Islet precursor cell (in vitro differentiated cells): Measurements from ENCODE around the gene TMEM179.
"Not testable (repeated sequence)": the region's sequence is repeated elsewhere in the genome, so short reads cannot be mapped to it uniquely, and the experiment has no call there.

Experiments used
- DNase-seq: peaks from one replicate; pipeline ENCODE4 v3.0.0-alpha.2; 2018

The TMEM179 gene

DNA sequence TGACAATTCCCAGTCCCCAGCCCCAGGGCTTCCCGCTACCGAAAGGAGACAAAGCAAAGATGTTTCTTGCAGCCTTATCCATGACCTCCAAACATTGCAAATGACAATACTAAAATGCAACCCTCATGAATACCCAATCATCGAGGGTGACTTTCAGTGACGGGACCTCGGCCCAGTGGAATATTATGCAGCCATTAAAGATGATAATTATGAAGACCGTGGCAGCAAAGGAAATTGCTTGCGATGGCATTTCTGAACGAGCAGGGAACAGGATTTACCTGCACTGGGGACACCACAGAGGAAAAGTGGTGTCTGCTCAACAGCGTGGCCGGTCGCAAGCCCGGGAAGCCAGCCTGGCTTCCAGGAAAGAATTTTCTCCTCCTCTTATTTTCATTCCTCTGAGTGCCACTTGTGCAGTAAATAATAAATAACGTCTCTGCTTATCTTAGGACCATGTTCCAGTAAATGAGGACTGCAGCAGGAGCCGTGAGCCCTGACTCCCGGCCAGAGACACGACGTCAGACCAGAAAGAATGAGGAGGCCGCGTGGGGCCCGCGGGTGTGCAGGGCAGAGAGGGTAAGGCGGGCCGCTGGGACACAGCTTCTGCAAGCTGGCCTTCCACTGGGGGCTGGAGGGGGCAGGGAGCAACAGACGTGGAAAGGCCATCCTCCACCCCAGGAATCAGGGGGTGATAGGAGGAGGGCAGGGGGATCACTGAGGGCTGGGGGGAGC is 18.4 kb downstream of the TMEM179 start:
- no peak for DNase-seq

DNA sequence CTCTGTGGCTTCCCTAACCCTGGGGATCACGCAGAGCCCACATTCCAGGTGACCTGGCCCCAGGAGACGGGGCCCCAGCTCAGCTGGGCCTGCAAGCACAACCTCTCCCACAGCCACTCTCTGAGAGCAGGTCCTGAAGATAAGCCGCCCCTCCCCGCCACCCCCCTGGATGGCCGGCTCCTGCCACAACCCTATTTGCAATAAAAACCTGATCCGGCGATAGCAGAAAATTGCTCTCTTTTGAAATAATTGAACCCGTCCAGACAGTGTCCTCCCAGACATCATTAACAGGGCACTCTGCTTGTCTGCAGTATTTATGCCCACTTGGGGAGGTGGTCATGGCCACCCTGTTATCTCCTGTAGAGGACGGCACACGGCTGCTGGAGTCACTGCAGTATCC is 20.0 kb downstream of the TMEM179 start:
- no peak for DNase-seq

DNA sequence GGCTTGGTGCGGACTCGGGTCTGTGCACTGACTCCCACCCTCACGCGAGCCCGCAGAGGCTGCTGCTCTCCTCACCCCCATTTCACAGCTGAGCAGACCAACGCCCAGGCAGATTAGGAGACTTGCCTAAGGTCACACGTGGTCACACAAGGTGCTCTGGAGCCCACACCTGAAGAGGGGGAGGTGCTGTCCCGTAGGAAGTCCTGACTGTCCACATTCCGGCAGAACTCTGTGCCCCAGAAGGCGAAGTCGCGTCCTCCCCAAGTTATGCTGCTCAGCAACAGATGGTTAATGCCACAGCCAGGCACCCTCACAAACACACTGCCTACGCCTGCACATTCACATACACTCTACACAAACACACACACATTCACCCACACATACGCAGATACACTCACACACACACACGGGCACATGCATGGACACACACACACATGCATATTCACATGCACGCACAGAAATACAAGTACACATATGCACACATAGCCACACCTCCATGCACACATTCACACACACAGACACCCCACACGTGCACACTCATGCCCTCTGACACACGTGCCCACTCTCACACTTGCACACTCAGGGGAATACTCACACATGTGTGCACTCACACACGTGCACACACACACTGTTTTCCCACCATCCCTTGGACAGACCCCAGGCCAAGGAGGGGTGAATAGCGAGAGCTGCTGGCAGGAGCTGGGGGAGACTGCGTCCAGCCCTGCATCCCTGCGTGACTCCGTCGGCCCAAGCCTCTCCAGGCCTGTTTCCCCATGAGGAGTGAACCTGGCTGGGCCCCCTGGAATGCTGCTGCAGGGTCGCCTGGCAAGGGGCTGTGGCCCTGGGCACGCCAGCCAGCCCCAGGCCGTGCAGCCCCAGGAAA is 20.9 kb downstream of the TMEM179 start:
- DNase-seq, result no peak

GRCh38 chr14:104582662-104583061 is 21.9 kb downstream of the TMEM179 start:
- no peak for DNase-seq

DNA sequence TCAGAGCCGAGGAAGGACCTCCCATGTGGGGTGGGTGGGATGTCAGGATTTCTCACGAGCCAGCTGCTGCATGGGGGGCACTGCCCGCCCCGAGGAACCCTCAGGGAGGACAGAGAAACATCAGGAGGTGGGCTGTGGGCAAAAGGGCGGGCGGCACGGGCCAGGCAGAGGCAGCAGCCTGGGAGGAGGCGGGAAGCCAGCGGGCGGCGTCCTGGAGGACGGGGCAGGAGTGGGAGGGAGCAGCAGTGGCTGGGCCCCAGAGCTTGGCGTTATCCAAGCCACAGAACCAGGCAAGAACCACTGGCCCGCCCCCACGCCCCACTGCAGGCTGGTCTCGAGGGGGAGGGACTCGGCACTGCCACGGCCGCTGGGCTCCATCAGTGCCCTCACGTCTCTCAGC is 22.6 kb downstream of the TMEM179 start:
- DNase-seq, result no peak

DNA sequence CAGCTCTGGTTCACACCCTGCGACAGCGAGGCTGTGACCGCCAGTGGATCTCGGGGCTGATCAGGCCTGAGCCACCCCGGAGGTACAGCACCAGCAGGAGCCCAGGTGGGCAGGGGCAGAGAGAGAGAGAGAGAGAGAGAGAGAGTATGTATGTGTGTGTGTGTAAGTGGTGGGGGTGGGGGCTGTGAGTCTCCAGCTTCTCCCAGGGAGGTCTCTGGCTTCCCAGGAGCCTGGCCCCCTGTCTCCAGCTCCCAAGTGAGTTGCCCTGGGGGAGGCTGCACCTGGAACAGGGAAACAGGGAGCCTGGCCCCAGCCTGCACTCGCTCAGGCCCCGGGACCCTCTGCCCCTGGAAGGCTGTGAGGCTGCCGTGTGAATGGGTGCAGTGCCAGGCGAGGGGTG is 23.1 kb downstream of the TMEM179 start:
- DNase-seq, result no peak

GRCh38 chr14:104580961-104581360 is 23.6 kb downstream of the TMEM179 start:
- DNase-seq, result no peak

GRCh38 chr14:104579939-104580338 is 24.6 kb downstream of the TMEM179 start:
- DNase-seq, result not testable (repeated sequence)

DNA sequence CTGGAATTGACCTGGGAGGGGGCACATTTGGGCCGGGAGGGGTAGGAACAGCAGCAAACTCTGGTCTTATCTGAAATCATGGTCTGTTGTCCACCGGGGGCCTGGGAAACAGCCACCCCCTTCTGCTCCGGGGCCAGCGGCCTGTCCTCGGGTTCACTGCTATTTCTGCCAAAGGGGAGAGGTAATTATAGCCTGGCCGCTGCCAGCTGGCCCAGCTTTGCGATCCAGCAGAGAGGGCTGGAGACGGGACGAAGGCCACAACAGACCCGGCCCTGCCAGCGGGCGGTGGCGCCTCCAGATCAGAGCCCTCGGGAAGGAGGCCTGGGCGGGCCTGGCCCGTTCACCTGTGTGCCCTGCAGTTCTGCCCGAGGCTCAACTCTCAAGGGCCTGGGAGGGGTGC is 25.1 kb downstream of the TMEM179 start, which contains the start of gene C14orf180:
C14orf180 (plus strand) TSS at position 258 of the 400 bp plus-strand sequence. CDS start 6,667 bp downstream, outside the sequence.
- DNase-seq, result no peak

GRCh38 chr14:104578321-104578720 is 26.3 kb downstream of the TMEM179 start:
- no peak for DNase-seq

- DNase-seq, result no peak
Measured at GRCh38 chr14:104577847-104578301, 26.7 kb downstream of the TMEM179 start.

- no peak for DNase-seq
Measured at GRCh38 chr14:104577426-104577825, 27.1 kb downstream of the TMEM179 start.

- DNase-seq, result no peak
Measured at GRCh38 chr14:104576970-104577332, 27.6 kb downstream of the TMEM179 start.

DNA sequence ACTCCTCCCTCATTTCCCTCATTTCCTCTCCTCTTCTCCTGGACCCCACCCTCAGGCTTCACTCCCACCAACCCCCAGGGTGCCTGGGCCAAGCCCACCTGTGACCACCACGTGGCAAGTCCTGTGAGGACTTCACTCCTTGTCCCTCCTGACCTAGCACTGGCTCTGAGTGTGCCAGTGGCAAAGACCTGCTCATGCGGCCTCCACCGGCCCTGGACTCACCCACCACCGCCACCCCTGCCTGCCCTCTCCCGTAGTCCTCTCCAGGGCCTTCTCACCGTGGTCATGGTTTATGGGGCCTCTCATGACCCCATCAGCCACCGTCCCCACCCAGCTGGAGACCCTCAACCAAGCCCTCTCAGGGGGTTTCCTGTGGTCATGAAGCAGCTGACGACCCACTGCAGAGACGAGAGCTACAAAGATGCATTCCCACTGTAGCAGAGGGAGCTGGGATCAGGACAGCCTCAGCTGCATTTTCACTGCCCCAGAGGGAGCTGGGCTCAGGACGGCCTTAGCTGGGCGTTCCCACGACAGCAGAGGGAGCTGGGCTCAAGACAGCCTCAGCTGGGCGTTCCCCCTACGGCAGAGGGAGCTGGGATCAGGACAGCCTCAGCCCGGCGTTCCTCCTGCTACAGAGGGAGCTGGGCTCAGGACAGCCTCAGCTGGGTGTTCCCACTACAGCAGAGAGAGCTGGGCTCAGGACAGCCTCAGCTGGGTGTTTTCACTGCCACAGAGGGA is 28.2 kb downstream of the TMEM179 start:
- peak; percentile 67 for DNase-seq

DNA sequence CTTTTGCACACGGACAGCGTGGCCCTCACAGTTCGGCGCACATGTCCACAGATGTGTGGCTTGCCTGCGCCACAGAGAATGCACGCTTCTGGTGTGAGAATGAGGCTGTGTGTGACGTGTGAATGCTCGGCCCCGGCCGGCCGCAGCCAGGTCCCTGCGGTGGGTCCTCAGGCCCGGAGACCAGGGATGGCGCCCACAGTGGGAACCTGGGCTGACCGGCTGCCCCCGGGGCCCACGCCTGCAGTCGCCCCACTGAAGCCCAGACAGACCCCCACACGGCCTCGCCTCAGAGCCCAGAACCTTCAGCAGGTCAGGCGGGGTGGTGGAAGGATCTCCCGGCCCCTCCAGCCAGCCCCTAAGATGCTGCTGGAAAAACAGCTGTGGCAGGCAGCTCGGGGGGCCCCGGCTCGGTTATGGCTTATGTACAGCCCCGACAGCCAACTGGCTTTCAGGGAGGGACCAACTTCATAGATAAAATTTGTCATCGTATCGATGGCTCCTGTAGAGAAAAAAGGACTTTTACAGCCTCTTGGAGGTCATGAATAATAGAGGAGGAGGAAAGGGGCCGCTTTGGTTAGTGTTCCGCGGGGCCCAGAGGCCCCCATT is 29.5 kb downstream of the TMEM179 start:
- DNase-seq, result no peak

DNA sequence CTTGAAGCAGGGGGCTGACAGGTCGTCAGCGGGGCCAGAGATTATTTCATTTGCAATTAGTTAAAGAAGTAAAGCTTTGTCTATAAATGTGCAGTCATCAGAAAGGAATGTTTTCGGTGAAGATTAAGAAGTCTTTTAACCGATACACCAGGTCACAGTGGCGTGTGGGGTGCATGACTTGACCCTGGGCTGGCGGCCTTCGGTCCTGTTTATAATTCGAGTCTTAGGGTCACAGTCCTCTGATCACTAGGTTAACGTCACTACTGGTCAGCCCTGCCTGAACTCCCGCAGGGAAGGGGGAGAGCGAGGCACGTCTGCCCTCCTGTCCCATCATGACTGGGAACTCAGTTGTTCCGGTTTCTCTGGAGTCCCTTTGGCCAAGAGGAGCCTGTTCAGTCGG is 30.0 kb downstream of the TMEM179 start:
- no peak for DNase-seq

GRCh38 chr14:104573930-104574329 is 30.6 kb downstream of the TMEM179 start:
- DNase-seq, result no peak

DNA sequence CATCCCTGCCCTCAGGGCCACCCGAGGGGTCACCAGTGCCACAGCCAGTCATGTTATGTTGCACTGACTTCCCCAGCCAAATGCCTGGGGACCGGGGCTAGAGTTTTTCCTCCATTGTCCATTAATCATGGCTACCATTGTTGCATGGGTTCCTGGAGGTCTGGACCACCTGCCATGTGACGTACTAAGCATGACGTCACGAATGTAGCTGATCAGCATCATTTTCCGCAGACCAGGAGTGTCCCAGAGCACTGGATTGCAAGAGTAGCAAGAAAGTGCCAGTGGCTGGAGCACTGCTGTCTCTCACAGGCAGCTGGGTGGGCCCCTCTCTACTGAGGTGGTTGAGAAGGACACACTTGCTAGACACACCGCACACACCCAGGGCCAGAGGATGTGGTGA is 31.9 kb downstream of the TMEM179 start:
- DNase-seq, result no peak

GRCh38 chr14:104572024-104572626 is 32.4 kb downstream of the TMEM179 start:
- DNase-seq, result no peak

DNA sequence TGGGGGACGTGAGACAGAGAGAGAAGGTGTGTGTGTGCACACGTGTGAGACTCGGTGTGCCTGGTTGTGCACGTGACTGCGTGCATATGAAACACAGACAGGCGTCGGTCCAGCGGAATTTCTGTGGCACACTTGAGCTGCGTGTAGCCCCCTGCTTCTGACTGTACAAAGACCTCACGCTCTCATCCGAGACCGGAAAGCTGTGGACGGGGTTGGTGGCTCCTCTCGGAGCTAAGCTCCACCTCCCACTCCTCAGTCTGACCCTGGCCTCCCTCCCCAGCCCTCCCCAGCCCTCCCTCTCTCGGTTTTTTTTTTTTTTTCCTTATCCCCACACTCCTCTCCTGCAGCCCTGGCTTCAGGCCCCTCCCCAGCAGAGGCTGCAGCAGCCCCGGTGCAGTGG is 33.3 kb downstream of the TMEM179 start:
- DNase-seq, result no peak

DNA sequence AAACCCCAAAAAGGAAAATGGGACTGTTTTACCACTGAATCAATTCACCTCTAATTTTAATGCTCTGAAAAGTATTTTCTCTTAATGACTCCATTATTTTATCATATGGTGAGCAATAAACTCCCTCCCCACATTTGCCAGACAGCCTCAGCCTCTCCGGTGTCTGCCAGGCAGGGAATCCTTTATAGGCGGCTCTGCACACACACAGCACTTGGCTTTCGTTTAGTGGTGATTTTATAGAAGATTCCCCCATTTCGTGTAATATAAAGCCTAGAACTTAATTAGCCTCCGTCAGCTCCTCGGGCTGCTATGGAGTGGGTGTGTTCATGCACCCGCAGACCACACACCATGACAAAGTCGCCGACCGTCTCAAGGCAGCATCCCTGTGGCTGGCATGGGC is 35.1 kb downstream of the TMEM179 start:
- no peak for DNase-seq

DNA sequence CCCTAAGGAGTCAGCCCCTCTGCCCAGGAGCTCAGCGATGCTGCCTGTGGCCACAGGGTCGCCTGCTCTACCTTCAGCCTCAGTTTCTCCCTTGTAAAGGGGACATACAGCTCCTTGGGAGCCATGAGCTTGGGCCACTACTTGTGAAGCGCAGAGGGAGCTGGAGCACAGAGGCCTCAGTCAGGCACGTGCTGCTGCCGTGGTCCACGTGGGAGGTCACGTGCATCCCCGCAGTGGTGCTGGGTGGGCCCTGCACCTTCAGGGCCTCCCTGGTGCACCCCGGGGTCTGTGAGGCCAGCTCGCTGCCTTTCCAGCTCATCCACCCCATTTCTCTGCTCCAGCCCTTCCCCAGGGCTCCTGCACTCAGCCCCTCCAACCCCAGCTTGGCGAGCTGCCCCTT is 36.0 kb downstream of the TMEM179 start:
- DNase-seq, result no peak

DNA sequence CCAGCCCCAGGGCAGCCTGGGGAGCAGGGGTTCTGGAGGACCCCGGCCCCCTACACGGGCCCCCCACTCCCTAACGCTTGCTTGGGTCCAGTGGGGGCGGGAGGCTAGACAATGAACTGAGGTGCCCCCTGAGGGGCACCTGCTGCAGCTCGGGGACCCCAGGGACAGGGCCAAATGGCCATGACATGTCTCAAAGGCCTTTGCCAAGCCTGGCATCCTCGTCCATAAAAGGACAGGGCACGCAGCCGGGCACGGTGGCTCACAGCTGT is 36.7 kb downstream of the TMEM179 start:
- no peak for DNase-seq
